ENCODE data around the gene LCORL.

Gene LCORL

GRCh38 chr4:17823871-17824669 is 197.5 kb downstream of the LCORL start:
- no peak for FAIRE-seq

GRCh38 chr4:17817027-17817426 is 204.5 kb downstream of the LCORL start:
- peak; percentile 82 for FAIRE-seq

GRCh38 chr4:17816142-17816541 is 205.4 kb downstream of the LCORL start:
- FAIRE-seq = no peak

GRCh38 chr4:17814140-17814539 is 207.4 kb downstream of the LCORL start:
- FAIRE-seq = no peak

GRCh38 chr4:17812801-17813200 is 208.8 kb downstream of the LCORL start:
- no peak for FAIRE-seq

GRCh38 chr4:17812125-17812524 is 209.4 kb downstream of the LCORL start:
- FAIRE-seq = no peak

GRCh38 chr4:17811078-17811603 is 210.4 kb downstream of the LCORL start:
- no peak for FAIRE-seq

- FAIRE-seq = peak; percentile 99
Observed at GRCh38 chr4:17810260-17811077, 211.1 kb downstream of the LCORL start, which contains the start of the genes DCAF16 and NCAPG. Gene DCAF16 (minus strand): TSS chr4:17810757. CDS start chr4:17804141, 6,616 bp downstream. Gene NCAPG (plus strand): TSS chr4:17810979. CDS start chr4:17811078, 99 bp downstream.

- no peak for FAIRE-seq
Observed at GRCh38 chr4:17809667-17810066, 211.9 kb downstream of the LCORL start.

- no peak for FAIRE-seq
Observed at GRCh38 chr4:17807446-17807845, 214.1 kb downstream of the LCORL start.

- no peak for FAIRE-seq
Observed at GRCh38 chr4:17805580-17806155, 215.9 kb downstream of the LCORL start.

- FAIRE-seq = no peak
Observed at GRCh38 chr4:17797808-17798207, 223.7 kb downstream of the LCORL start.

- peak; percentile 37 for FAIRE-seq
Observed at GRCh38 chr4:17794730-17795129, 226.8 kb downstream of the LCORL start.

All from G401.6 (cell line).